OCI-LY3 (cell line): Measurements from ENCODE around the gene SORL1.
A peak's percentile ranks its signal among the peaks of the same experiment; 100 is the strongest.

Experiments used
- H2AFZ ChIP-seq: fragments of 200-600, 300-600 bp; shearing (Covaris generic); 2 replicates; pipeline ENCODE4 v1.6.0; 2014; ENCODE audit warnings: antibody characterized with exemption, low read depth, low read length
- H3K27ac ChIP-seq: fragments of 200-600, 300-600 bp; sonication (generic); 2 replicates; pipeline ENCODE4 v1.5.1; 2014; ENCODE audit warnings: mild to moderate bottlenecking, low read length, moderate library complexity, mixed read lengths
- H3K27me3 ChIP-seq: fragments of 200-600, 300-600 bp; sonication (generic); 2 replicates; pipeline ENCODE4 v1.6.1; 2014; ENCODE audit warnings: low read depth, low read length, mixed read lengths
- H3K36me3 ChIP-seq: fragments of 200-600, 300-600 bp; sonication (generic); replicated peaks from 2 replicates; pipeline ENCODE3; 2014; ENCODE audit warnings: low read depth, low read length, mixed read lengths
- H3K4me1 ChIP-seq: fragments of 300-600, 200-600 bp; sonication (generic); 2 replicates; pipeline ENCODE4 v1.6.1; 2014; ENCODE audit warnings: low read length, mixed read lengths
- H3K4me2 ChIP-seq: fragments of 200-600, 300-600 bp; sonication (generic); 2 replicates; pipeline ENCODE4 v1.6.1; 2014; ENCODE audit warnings: low read length, mixed read lengths
- H3K4me3 ChIP-seq: fragments of 300-600, 200-600 bp; sonication (generic); 2 replicates; pipeline ENCODE4 v1.5.1; 2014; ENCODE audit warnings: antibody characterized with exemption, mild to moderate bottlenecking, low read length, moderate library complexity
- H3K79me2 ChIP-seq: fragments of 300-600, 200-600 bp; shearing (Covaris generic); 2 replicates; pipeline ENCODE4 v1.6.1; 2014; ENCODE audit warnings: mild to moderate bottlenecking, low read length, mixed read lengths
- H3K9ac ChIP-seq: fragments of 300-600, 200-600 bp; shearing (Covaris generic); 2 replicates; pipeline ENCODE4 v1.6.0; 2014; ENCODE audit warnings: mild to moderate bottlenecking, low read length, moderate library complexity
- H3K9me3 ChIP-seq: fragments of 200-600, 300-600 bp; shearing (Covaris generic); 2 replicates; pipeline ENCODE4 v1.6.1; 2014; ENCODE audit warnings: low read length, mixed read lengths; ENCODE audit not compliant: insufficient read depth
- H4K20me1 ChIP-seq: fragments of 200-600, 300-600 bp; sonication (generic); 2 replicates; pipeline ENCODE4 v1.6.1; 2016; ENCODE audit warnings: low read length, mixed read lengths; ENCODE audit not compliant: insufficient read depth
- EZH2phosphoT487 ChIP-seq: fragments of 200-600 bp; shearing (Covaris generic); IDR thresholded peaks from 2 replicates; pipeline ENCODE4 v1.6.1; 2018; ENCODE audit warnings: antibody characterized with exemption, mixed run types, low read depth
- TF ChIP-seq, protein P1 (sequence below): fragments of 200-600, 300-600 bp; sonication (generic); IDR thresholded peaks from 2 replicates; pipeline ENCODE4 v1.5.1; 2014; ENCODE audit warnings: antibody characterized with exemption, low read length, low read depth

SORL1 gene

DNA sequence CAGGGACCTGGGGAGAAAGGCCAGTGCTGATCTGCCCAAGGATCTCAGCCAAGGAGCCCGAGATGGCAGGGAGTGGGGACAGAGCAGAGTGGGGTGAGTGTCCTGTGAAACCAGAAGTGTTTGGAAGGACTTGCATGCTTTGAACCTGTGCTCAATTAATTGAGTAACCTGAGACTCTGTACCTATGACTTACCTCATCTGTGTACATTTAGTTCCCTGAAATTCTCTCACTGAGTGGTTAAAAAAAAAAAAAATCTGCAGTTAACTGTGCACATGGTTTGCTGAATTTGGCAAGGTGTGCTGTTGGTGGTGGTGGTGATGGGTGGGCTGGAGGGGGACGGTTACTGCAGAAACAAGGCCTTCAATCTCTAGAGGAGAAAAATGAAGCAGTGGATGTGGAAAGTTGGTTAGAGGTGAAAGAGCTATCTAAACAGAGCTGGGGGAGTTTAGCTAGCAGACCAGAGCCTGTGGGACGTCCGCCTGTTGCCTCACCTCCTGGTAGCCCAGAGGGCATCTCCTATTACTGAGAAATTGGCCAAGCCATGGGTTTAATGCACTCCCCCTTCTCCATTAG is 8.9 kb downstream of the SORL1 start:
- H3K4me3 ChIP-seq = peak overlapping the region; percentile 59
- H3K9me3 ChIP-seq = no peaks in the 10 kb centered on the region
- H4K20me1 ChIP-seq = peaks cover 94% of the 10 kb centered on the region
- peak overlapping the region; percentile 90 for H3K27ac ChIP-seq
- H3K4me1 ChIP-seq = peaks cover 94% of the 10 kb centered on the region
- H3K79me2 ChIP-seq = peaks cover 100% of the 10 kb centered on the region
- peaks cover 49% of the 10 kb centered on the region for H3K36me3 ChIP-seq
- H3K9ac ChIP-seq = peak overlapping the region; percentile 56
- H3K4me2 ChIP-seq = peak overlapping the region; percentile 82
- TF ChIP-seq, protein P1, sequence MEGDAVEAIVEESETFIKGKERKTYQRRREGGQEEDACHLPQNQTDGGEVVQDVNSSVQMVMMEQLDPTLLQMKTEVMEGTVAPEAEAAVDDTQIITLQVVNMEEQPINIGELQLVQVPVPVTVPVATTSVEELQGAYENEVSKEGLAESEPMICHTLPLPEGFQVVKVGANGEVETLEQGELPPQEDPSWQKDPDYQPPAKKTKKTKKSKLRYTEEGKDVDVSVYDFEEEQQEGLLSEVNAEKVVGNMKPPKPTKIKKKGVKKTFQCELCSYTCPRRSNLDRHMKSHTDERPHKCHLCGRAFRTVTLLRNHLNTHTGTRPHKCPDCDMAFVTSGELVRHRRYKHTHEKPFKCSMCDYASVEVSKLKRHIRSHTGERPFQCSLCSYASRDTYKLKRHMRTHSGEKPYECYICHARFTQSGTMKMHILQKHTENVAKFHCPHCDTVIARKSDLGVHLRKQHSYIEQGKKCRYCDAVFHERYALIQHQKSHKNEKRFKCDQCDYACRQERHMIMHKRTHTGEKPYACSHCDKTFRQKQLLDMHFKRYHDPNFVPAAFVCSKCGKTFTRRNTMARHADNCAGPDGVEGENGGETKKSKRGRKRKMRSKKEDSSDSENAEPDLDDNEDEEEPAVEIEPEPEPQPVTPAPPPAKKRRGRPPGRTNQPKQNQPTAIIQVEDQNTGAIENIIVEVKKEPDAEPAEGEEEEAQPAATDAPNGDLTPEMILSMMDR = no peak
- TF ChIP-seq EZH2phosphoT487 = no peak
- H2AFZ ChIP-seq = no peak overlapping the region
- no peaks in the 10 kb centered on the region for H3K27me3 ChIP-seq

DNA sequence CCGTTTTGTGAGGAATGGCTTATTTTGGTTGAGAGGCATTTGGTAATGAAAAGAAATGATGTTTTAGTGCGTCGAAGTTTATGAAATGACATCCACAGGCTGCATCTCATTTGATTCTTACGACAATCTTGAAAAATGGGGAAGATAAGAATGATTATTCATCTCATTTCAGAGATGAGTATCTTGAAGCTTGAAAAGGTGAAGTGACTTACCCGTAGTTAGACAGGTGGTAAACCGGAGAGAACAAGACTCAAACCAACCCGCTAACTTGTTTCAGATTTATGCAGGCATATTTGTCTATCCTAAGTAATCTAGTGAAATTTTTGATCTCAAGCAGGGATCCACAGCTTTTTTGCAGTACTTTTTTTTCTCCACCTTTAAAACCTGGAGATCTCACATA is 9.7 kb downstream of the SORL1 start:
- Histone ChIP-seq H3K4me2 (peak overlapping the region; percentile 82), H2AFZ (no peak overlapping the region), H3K27ac (peak overlapping the region; percentile 90), H3K9ac (peak overlapping the region; percentile 56), H4K20me1 (peaks cover 94% of the 10 kb centered on the region), H3K27me3 (no peaks in the 10 kb centered on the region), H3K79me2 (peaks cover 100% of the 10 kb centered on the region), H3K36me3 (peaks cover 43% of the 10 kb centered on the region), H3K4me1 (peaks cover 94% of the 10 kb centered on the region), H3K9me3 (no peaks in the 10 kb centered on the region), H3K4me3 (peak overlapping the region; percentile 59)
- TF ChIP-seq, protein P1 = no peak
- no peak for TF ChIP-seq EZH2phosphoT487

DNA sequence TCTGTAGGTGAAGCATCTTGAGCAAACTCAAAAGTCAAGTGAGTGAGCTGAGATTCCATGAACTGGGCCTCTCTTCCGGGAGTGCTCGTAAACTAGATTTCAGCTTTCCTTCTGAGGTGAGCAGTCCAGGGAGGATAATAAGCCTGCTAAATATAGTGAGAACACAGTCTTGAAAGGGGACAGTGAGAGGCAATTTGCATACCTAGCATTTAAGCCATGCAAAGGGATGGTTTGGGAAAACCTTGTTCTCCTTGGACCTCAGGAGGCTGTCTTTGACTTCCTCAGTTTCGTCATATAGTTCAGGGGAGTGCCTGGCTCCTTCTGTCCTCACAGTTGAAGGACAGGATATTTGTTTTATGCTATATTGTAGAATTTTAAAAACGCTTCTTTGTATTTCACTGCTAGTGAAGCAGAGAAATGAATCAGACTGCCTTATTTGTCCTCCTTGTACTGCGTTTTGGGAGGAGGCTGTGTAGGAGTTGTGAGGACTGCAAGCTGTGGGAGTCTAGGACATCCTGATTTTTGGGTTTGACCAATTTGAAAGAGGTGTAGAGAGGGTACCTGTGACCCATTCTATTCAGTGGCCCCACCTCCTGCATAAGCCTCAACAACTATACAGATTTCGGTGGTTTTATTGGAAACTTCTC is 11.7 kb downstream of the SORL1 start:
- Histone ChIP-seq H4K20me1 (peaks cover 94% of the 10 kb centered on the region), H3K4me2 (peak overlapping the region; percentile 82), H3K4me3 (peak overlapping the region; percentile 59), H3K9me3 (no peaks in the 10 kb centered on the region), H3K27ac (peak overlapping the region; percentile 90), H3K9ac (peak overlapping the region; percentile 56), H2AFZ (no peak overlapping the region), H3K4me1 (peaks cover 91% of the 10 kb centered on the region), H3K27me3 (no peaks in the 10 kb centered on the region), H3K79me2 (peaks cover 100% of the 10 kb centered on the region), H3K36me3 (peaks cover 37% of the 10 kb centered on the region)
- no peak for TF ChIP-seq EZH2phosphoT487

DNA sequence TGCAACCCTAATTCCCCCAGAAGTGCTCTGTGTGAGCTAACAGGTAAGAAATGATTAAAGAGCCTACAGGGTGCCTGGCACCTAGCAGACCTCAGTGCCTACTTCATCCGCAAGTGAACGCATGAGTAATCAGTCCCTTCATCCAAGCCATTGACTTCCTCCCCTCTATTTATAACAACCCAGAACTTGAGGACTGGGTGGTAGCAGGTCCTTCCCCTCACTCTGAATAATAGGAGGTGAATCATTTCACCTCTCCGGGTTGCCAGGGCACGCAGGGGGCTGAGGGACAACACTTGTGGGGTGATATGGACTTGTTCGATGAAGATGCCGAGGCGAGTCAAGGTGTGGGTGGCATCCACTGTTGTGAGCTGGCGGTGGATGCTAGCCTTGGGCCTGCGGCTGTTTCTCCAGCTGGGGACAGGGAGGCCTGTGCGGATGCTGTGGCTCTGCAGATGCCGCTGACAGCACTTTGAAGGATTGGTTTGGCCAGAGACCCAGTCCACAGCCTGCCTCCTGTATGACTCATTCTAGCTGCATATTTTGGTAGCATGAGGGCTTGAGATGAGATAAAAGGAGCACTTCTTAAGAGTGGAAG is 12.3 kb downstream of the SORL1 start:
- H3K4me1 ChIP-seq = peaks cover 88% of the 10 kb centered on the region

More for the DNA sequence above, 12.3 kb downstream of the SORL1 start:
- H3K4me2 ChIP-seq = peak overlapping the region; percentile 82
- H3K4me3 ChIP-seq = peak overlapping the region; percentile 59
- no peaks in the 10 kb centered on the region for H3K9me3 ChIP-seq
- H3K36me3 ChIP-seq = peaks cover 37% of the 10 kb centered on the region
- peak overlapping the region; percentile 56; the same call in 1 of the 2 replicates for H3K9ac ChIP-seq
- peak overlapping the region; percentile 90 for H3K27ac ChIP-seq
- peaks cover 94% of the 10 kb centered on the region for H4K20me1 ChIP-seq
- peaks cover 100% of the 10 kb centered on the region for H3K79me2 ChIP-seq
- no peak for TF ChIP-seq EZH2phosphoT487
- TF ChIP-seq, protein P1 = no peak
- no peak overlapping the region for H2AFZ ChIP-seq
- no peaks in the 10 kb centered on the region for H3K27me3 ChIP-seq
